ENCODE results near the gene CATSPERE.
"Not testable (repeated sequence)": the region's sequence is repeated elsewhere in the genome, so short reads cannot be mapped to it uniquely, and the experiment has no call there.

CATSPERE gene

DNA sequence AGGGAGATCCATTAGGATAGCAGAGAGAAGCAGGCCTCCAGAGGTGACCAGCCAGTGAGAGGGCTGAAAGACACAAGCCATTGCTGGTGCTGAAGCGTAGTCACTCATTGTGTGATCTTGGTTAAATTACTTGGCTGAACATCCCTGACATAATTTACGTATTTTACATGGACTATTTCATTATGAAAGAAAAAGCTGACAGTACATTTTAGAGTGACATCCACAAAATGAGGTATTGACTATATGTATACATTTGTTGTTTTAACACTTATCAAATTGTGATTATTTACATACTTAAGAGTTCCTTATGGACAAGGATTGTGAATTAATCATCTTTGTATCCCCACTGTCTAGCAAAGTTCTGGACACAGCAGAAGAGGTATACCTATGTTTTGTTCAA lies 206.7 kb downstream of the CATSPERE start:
- no peak overlapping the region for H3K4me3 ChIP-seq (ENCODE audit: low read depth, low read length)
- no peak for DNase-seq
- H3K9me3 ChIP-seq (ENCODE audit: severe bottlenecking): no peaks in the 10 kb centered on the region
- no peaks in the 10 kb centered on the region for H3K27me3 ChIP-seq (ENCODE audit: insufficient read depth, low read depth, severe bottlenecking)
- H3K27ac ChIP-seq: no peak overlapping the region
- TF ChIP-seq, protein P1, sequence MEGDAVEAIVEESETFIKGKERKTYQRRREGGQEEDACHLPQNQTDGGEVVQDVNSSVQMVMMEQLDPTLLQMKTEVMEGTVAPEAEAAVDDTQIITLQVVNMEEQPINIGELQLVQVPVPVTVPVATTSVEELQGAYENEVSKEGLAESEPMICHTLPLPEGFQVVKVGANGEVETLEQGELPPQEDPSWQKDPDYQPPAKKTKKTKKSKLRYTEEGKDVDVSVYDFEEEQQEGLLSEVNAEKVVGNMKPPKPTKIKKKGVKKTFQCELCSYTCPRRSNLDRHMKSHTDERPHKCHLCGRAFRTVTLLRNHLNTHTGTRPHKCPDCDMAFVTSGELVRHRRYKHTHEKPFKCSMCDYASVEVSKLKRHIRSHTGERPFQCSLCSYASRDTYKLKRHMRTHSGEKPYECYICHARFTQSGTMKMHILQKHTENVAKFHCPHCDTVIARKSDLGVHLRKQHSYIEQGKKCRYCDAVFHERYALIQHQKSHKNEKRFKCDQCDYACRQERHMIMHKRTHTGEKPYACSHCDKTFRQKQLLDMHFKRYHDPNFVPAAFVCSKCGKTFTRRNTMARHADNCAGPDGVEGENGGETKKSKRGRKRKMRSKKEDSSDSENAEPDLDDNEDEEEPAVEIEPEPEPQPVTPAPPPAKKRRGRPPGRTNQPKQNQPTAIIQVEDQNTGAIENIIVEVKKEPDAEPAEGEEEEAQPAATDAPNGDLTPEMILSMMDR (IDR thresholded peaks at IDR 0.05; ENCODE audit: low read depth, low read length): no peak
- H3K36me3 ChIP-seq: peaks cover 14% of the 10 kb centered on the region

DNA sequence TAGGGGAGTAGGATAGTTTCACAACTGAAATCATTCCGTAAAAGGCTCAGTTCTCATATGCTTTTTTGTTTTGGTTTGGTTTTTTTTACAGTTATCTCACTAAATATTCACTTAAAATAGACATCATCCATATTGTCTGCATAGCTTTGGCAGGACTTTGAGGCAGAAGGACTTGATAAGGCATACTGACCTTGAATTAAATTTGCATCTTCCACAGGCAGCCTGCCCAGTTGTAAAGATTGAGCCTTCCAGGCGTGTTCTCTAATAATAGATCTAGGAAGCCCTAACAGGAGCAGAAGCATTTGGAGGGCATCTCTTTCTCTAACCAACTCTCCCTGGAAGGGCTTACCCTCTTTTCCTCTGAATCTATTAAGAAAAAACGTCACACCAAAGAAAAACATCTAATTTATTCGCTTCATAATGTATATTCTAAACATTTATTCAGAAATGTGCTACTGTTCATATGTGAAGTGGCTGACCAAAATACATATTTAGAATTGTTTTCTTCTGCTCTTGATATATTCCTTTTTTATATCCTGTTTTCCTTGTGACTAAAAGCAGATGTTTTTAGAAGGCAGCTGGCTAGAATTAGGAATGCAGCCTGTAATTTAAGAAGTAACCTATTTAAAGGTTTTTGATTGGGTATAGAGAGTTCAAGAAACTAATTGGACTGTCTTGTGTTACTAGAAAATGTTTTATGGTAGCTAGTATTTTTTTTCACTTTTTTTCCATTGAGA lies 212.0 kb downstream of the CATSPERE start:
- H3K36me3 ChIP-seq: peaks cover 20% of the 10 kb centered on the region
- TF ChIP-seq, protein P1 (IDR thresholded peaks at IDR 0.05; ENCODE audit: low read depth, low read length): no peak
- no peak for DNase-seq
- no peak overlapping the region for H3K27ac ChIP-seq
- no peak overlapping the region for H3K4me3 ChIP-seq (ENCODE audit: low read depth, low read length)
- no peaks in the 10 kb centered on the region for H3K9me3 ChIP-seq (ENCODE audit: severe bottlenecking)
- no peaks in the 10 kb centered on the region for H3K27me3 ChIP-seq (ENCODE audit: insufficient read depth, low read depth, severe bottlenecking)

DNA sequence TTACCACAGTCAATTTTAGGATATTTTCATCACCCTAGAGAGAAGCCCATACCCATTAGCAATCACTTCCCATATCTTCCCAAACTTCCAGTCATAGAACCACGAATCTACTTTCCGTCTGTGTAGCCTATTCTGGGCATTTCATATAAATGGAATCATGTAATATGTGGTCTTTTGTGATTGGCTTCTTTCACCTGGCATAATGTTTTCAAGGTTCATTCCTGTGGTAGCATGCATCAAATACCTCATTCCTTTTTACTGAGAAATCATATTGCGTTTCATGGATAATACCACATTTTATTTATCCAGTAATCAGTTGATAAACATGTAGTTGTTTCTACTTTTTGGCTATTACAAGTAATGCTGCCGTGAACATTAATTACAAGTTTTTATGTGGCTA lies 213.4 kb downstream of the CATSPERE start:
- Histone ChIP-seq H3K27me3 (ENCODE audit: insufficient read depth, low read depth, severe bottlenecking) (no peaks in the 10 kb centered on the region), H3K9me3 (ENCODE audit: severe bottlenecking) (no peaks in the 10 kb centered on the region), H3K4me3 (ENCODE audit: low read depth, low read length) (no peak overlapping the region), H3K27ac (no peak overlapping the region), H3K36me3 (peaks cover 18% of the 10 kb centered on the region)
- DNase-seq: no peak
- TF ChIP-seq, protein P1 (IDR thresholded peaks at IDR 0.05; ENCODE audit: low read depth, low read length): no peak

DNA sequence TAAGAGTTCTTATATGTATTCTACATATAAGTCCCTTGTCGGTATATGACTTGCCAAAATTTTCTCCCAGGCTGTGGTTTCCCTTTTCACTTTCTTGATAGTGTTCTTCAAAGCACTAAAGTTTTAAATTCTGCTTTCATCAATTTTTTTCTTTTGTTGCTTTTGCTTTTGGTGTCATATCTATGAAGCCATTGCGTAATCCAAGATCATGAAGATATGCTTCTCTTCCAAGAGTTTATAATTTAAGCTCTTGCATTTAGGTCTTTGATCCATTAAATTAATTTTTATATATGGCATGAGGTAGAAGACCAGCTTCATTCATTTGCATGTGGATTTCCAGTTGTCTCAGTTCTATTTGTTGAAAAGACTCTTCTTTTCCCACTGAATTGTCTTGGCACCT lies 214.1 kb downstream of the CATSPERE start:
- no peak overlapping the region for H3K27ac ChIP-seq
- no peak overlapping the region for H3K4me3 ChIP-seq (ENCODE audit: low read depth, low read length)
- H3K36me3 ChIP-seq: peaks cover 14% of the 10 kb centered on the region
- no peaks in the 10 kb centered on the region for H3K27me3 ChIP-seq (ENCODE audit: insufficient read depth, low read depth, severe bottlenecking)
- DNase-seq: no peak
- H3K9me3 ChIP-seq (ENCODE audit: severe bottlenecking): no peaks in the 10 kb centered on the region
- TF ChIP-seq, protein P1 (IDR thresholded peaks at IDR 0.05; ENCODE audit: low read depth, low read length): no peak

DNA sequence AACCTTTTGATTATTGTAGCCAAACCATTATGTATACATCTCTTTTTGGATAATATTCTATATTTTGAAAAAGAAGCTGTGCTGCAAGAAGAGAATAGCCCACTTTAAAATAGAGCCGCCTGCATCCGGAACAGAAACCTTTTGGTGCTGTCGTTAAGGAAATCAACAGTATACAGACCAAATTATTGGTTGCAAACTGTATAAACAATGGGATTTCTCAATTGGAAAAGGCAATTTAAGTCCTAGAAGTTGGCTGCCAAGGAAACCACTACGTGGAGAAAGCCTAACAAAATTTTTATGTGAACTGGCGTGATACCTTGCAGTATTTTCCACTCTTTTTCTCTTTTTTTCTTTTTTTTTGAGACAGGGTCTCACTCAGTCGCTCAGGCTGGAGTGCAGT lies 217.6 kb downstream of the CATSPERE start:
- Histone ChIP-seq H3K9me3 (ENCODE audit: severe bottlenecking) (no peaks in the 10 kb centered on the region), H3K36me3 (peaks cover 13% of the 10 kb centered on the region), H3K4me3 (ENCODE audit: low read depth, low read length) (no peak overlapping the region), H3K27ac (no peak overlapping the region), H3K27me3 (ENCODE audit: insufficient read depth, low read depth, severe bottlenecking) (no peaks in the 10 kb centered on the region)
- TF ChIP-seq, protein P1 (IDR thresholded peaks at IDR 0.05; ENCODE audit: low read depth, low read length): no peak
- DNase-seq: no peak

DNA sequence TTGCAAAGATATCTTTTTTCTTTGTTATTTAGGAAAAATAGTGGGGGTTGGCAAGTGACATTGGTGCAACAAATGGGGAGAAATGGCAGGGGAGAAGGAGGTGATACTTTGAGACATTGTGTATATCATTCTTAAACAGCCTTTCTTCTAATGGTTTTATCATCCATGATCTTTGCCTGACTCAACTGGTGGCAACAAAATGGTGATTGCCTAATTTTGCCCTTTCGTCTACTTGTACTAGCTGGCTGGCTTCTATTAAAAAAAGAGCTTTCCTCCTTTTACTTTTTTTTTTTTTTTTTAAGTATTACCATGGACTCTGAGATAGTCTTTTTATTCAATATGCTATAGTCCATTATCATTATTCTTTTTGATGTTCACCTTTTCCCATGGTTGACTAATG lies 219.6 kb downstream of the CATSPERE start:
- H3K36me3 ChIP-seq: peaks cover 10% of the 10 kb centered on the region
- H3K27me3 ChIP-seq (ENCODE audit: insufficient read depth, low read depth, severe bottlenecking): no peaks in the 10 kb centered on the region
- no peak for DNase-seq
- H3K27ac ChIP-seq: no peak overlapping the region
- TF ChIP-seq, protein P1 (IDR thresholded peaks at IDR 0.05; ENCODE audit: low read depth, low read length): no peak
- no peak overlapping the region for H3K4me3 ChIP-seq (ENCODE audit: low read depth, low read length)
- no peaks in the 10 kb centered on the region for H3K9me3 ChIP-seq (ENCODE audit: severe bottlenecking)

DNA sequence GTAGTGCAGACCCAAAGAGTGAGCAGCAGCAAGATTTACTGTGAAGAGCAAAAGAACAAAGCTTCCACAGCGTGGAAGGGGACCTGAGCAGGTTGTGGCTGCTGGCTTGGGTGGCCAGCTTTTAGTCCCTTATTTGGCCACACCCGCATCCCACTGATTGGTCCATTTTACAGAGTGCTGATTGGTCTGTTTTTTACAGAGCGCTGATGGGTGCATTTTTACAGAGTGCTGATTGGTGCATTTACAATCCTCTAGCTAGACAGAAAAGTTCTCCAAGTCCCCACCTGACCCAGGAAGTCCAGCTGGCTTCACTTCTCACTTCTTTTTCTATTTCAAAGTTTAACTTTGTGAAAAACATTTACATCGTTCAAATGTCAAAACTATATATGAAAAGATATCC lies 221.0 kb downstream of the CATSPERE start:
- DNase-seq, H3K27ac ChIP-seq: not testable (repeated sequence)
- peaks cover 22% of the 10 kb centered on the region for H3K36me3 ChIP-seq

More for the DNA sequence above, 221.0 kb downstream of the CATSPERE start:
- not testable (repeated sequence) for H3K27me3 ChIP-seq (ENCODE audit: insufficient read depth, low read depth, severe bottlenecking); H3K4me3 ChIP-seq (ENCODE audit: low read depth, low read length); H3K9me3 ChIP-seq (ENCODE audit: severe bottlenecking)

Measured in WERI-Rb-1 (cell line).